Muscle layer of duodenum (tissue), 2 donors: ENCODE data around the gene P2RX5.
"Not testable (repeated sequence)": the region's sequence is repeated elsewhere in the genome, so short reads cannot be mapped to it uniquely, and the experiment has no call there.

Experiments used
- H3K27ac ChIP-seq: one replicate; pipeline ENCODE4 v1.7.0; 2013; ENCODE audit warnings: mild to moderate bottlenecking, low read length
- H3K27me3 ChIP-seq: one replicate; pipeline ENCODE4 v1.7.0; 2013; ENCODE audit warnings: low read depth, mild to moderate bottlenecking, control low read depth, low read length
- H3K36me3 ChIP-seq, 2 donors: one replicate each; pipeline ENCODE4 v1.7.0; 2013; ENCODE audit warnings: low read length in 2 of 2, control low read depth in 1 of 2, mild to moderate bottlenecking in 1 of 2; ENCODE audit not compliant: insufficient read depth in 2 of 2, control insufficient read depth in 1 of 2
- H3K4me1 ChIP-seq, 2 donors: one replicate each; pipeline ENCODE4 v1.7.0; 2013; ENCODE audit warnings: low read length in 2 of 2, mild to moderate bottlenecking in 2 of 2, control low read depth in 1 of 2, moderate library complexity in 1 of 2; ENCODE audit not compliant: insufficient read depth in 2 of 2, control insufficient read depth in 1 of 2
- H3K4me3 ChIP-seq, 2 donors: one replicate each; pipeline ENCODE4 v1.7.0; 2013; ENCODE audit warnings: low read length in 2 of 2, low read depth in 1 of 2, mild to moderate bottlenecking in 1 of 2
- H3K9me3 ChIP-seq, 2 donors: one replicate each; pipeline ENCODE4 v1.7.0; 2013; ENCODE audit warnings: low read length in 2 of 2, control low read depth in 1 of 2, mild to moderate bottlenecking in 1 of 2; ENCODE audit not compliant: control insufficient read depth in 1 of 2
- donor health status: healthy.

The P2RX5 gene

DNA sequence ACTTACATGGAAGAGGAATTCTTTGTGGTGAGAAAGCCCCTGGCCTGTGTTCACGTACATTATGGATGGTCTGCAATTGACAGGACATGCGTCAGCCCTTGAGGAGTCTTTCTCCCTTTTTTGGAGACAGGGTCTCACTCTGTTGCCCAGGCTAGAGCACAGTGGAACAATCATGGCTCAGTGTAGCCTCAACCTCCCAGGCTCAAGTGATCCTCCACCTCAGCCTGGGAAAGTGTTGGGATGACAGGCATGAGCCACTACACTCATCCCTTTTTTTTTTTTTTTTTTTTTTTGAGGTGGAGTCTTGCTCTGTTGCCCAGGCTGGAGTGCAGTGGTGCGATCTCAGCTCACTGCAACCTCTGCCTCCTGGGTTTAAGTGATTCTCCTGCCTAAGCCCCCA, 32.1 kb upstream of the P2RX5 start:
- H3K36me3 ChIP-seq, H3K9me3 ChIP-seq, H3K4me3 ChIP-seq, H3K27ac ChIP-seq, H3K27me3 ChIP-seq, H3K4me1 ChIP-seq: not testable (repeated sequence)

DNA sequence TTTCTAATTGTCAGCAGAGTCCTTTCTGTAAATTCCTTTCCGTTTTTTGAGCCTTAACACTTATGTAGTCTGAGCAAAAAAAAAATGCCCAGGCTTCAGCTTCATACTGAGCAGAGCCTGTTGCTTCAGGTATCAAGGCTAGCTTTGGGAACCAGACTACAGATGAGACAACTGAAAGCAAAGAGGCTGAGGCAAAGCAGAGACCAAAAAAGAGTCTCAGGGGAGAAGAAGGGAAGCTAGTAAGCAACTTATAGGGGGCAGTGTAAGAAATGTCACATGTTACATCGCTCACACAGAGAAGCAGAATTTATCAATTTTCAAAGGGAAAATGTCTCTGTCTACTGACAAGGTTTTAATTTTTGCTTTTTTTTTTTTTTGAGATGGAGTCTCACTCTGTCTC, 31.1 kb upstream of the P2RX5 start:
- Histone ChIP-seq H3K9me3 (no peaks in the 10 kb centered on the region), H3K27ac (no peak overlapping the region), H3K4me1 (peaks cover 6 to 18% of the 10 kb centered on the region in 2 donors), H3K4me3 (no peak overlapping the region), H3K36me3 (no peaks in the 10 kb centered on the region), H3K27me3 (no peaks in the 10 kb centered on the region)

DNA sequence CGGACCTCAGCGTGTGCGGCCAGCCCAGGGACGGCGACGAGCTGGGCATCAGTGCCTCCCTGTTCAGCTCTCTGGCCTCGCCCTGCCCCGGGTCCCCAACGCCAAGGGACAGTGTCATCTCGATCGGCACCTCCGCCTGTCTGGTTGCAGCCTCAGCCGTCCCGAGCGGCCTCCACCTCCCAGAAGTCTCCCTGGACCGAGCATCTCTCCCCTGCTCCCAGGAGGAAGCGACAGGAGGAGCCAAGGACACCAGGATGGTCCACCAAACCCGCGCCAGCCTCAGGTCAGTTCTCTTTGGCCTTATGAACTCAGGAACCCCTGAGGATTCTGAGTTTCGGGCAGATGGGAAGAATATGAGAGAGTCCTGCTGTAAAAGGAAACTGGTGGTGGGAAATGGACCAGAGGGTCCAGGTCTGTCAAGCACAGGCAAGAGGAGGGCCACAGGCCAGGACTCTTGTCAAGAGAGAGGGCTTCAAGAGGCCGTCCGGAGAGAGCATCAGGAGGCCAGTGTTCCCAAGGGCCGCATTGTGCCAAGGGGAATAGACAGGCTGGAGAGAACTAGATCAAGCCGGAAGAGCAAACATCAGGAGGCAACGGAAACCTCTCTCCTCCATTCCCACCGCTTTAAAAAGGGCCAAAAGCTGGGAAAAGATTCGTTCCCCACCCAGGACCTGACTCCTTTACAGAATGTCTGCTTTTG, 28.6 kb upstream of the P2RX5 start:
- H3K27ac ChIP-seq: no peak overlapping the region
- no peaks in the 10 kb centered on the region for H3K27me3 ChIP-seq
- no peaks in the 10 kb centered on the region for H3K36me3 ChIP-seq
- H3K4me1 ChIP-seq: peaks cover 12 to 18% of the 10 kb centered on the region in 2 donors
- H3K9me3 ChIP-seq: no peaks in the 10 kb centered on the region
- H3K4me3 ChIP-seq: peak overlapping the region; percentile 86 to 91

DNA sequence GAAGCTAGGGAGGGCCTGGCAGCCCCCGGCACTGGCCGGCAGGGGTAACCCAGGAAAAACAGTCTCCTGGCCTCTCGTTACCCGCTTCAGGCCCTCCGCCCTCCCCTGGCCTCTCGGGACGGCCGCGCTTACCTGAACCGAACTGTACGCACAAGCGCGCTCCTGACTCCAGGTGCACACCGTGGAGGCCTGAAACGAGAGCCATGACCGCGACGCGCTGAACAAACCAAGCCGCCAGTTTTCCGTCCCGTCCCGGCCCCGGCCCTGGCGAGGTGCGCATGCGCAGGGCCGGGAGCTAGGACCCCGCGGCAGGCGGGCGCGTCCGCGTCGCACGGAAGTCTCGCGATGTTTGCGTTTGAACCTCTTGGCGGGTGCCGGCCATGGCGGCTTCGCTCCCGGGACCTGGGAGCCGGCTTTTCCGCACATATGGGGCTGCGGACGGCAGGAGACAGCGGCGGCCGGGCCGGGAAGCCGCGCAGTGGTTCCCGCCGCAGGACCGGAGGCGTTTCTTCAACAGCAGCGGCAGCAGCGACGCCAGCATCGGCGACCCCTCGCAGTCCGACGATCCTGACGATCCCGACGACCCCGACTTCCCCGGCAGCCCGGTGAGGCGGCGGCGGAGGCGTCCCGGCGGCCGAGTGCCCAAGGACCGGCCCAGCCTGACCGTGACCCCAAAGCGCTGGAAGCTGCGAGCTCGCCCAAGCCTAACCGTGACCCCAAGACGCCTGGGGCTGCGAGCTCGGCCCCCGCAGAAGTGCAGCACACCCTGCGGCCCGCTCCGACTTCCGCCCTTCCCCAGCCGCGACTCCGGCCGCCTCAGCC, 27.8 kb upstream of the P2RX5 start, which contains the start of gene HASPIN:
TSS of gene HASPIN (plus strand) at position 348 of the 822 bp plus-strand sequence. CDS start at position 381, 33 bp downstream.
- Histone ChIP-seq H3K9me3 (no peaks in the 10 kb centered on the region), H3K27ac (peak within 1 kb of the TSS; percentile 92), H3K36me3 (peaks cover 0 to 4% of the 10 kb centered on the region in 2 donors), H3K4me1 (peaks cover 12 to 18% of the 10 kb centered on the region in 2 donors), H3K27me3 (no peaks in the 10 kb centered on the region), H3K4me3 (peak within 1 kb of the TSS; percentile 86 to 91)

DNA sequence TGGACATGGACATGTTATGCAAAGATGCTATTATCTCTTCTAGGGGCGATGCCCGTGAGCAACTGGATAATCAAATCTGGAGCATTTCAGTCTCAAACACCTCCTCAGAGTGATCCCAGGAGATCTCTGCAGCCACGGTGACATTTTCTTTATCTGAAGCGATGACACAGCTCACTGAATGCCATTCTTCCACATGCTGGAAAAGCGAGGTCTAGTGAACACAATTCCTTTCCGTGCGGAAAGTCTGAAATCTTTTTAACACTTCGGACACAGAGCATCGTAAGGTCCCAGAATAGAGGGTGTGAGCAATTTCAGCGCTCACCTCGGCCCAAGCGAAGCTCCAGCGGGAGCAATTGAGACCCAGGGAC, 27.2 kb upstream of the P2RX5 start:
- Histone ChIP-seq H3K9me3 (no peaks in the 10 kb centered on the region), H3K4me3 (peak overlapping the region; percentile 86 to 91), H3K27ac (peak overlapping the region; percentile 92), H3K27me3 (no peaks in the 10 kb centered on the region), H3K4me1 (peaks cover 12 to 20% of the 10 kb centered on the region in 2 donors), H3K36me3 (peaks cover 4 to 10% of the 10 kb centered on the region in 2 donors)

DNA sequence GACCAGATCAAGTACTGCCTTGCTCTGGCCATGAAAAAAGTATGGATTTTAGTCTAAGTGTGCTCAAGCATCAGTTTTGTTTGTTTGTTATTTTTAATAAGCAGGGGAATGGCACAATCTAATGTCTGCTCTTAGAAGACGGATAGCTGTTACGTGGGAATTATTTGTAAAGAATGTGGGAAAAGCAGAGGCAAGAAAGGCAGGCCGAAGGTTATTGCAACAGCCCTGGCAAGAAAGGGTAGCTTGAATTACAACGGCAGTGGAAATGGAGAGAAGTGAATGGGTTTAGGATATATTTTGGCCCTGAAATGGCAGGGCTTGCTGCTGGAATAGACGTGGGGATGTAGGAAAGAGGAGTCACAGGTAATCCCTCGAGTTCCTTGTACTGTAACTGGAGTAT, 26.8 kb upstream of the P2RX5 start:
- Histone ChIP-seq H3K27me3 (no peaks in the 10 kb centered on the region), H3K4me3 (peak overlapping the region; percentile 86 to 91), H3K27ac (peak overlapping the region; percentile 92), H3K36me3 (peaks cover 8 to 14% of the 10 kb centered on the region in 2 donors), H3K9me3 (no peaks in the 10 kb centered on the region), H3K4me1 (peaks cover 12 to 21% of the 10 kb centered on the region in 2 donors)

DNA sequence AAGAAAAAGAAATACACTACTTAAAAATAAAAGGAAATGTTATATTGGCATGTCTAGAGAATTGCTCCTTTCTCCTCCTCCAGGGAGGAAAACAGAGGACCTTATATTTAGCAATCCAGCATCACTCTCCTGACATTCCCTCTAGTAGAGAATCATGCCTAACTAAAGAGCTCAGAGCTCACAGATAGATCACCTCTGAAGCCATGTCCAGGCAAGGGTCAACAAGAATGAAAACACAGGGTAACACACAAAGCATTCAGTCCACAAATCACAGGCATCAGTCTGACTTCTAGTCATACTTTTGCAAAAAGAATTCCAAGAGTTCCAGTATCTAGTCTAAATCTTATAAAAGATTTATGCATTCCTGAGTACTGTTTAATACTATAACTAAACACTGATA, 23.3 kb upstream of the P2RX5 start:
- H3K36me3 ChIP-seq: peaks cover 34 to 48% of the 10 kb centered on the region in 2 donors
- H3K4me3 ChIP-seq: no peak overlapping the region
- H3K27me3 ChIP-seq: no peaks in the 10 kb centered on the region
- H3K9me3 ChIP-seq: no peaks in the 10 kb centered on the region
- peaks cover 12 to 17% of the 10 kb centered on the region in 2 donors for H3K4me1 ChIP-seq
- no peak overlapping the region for H3K27ac ChIP-seq

DNA sequence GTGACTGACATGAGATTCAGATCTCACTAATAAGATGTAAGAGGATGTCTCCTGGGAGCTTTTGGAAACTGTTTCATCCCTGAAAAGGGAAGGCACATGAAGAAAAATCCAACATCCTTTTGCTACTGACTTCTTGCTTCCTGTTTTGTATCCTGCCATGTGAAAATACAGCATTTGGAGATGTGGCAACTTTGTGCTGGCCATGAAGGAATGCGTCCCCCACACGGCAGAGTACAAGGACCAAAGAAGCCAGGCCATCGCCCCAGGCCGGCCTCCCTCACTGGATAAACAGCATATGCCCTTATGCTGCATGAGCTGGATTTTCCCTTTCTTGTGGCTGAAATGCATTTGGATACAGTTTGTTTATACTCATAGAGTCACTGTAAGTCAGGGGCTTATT, 22.2 kb upstream of the P2RX5 start:
- H3K27ac ChIP-seq: no peak overlapping the region
- no peaks in the 10 kb centered on the region for H3K27me3 ChIP-seq
- peaks cover 12 to 14% of the 10 kb centered on the region in 2 donors for H3K4me1 ChIP-seq
- no peaks in the 10 kb centered on the region for H3K9me3 ChIP-seq
- no peak overlapping the region for H3K4me3 ChIP-seq
- peaks cover 35 to 50% of the 10 kb centered on the region in 2 donors for H3K36me3 ChIP-seq

DNA sequence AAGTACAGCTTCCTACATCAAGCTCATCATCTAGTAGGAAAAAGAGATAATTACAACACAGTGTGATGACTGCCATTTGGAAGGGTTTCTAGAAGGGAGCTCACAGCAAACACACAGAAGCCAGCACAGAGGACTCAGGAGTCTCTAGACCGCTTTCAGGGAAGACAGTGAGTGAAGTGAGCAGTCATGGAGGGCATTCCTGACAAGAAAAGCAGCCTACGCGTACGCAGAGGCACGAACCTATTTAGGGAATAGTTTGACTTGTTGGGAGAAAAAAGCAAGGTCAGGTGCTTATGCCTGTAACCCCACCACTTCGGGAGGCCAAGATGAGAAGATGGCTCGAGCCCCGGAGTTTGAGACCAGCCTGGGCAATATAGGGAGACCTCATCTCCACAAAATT, 19.3 kb upstream of the P2RX5 start:
- peaks cover 40 to 59% of the 10 kb centered on the region in 2 donors for H3K36me3 ChIP-seq
- no peaks in the 10 kb centered on the region for H3K9me3 ChIP-seq
- no peak overlapping the region for H3K4me3 ChIP-seq
- H3K27ac ChIP-seq: no peak overlapping the region
- no peaks in the 10 kb centered on the region for H3K27me3 ChIP-seq
- peaks cover 4 to 5% of the 10 kb centered on the region in 2 donors for H3K4me1 ChIP-seq

DNA sequence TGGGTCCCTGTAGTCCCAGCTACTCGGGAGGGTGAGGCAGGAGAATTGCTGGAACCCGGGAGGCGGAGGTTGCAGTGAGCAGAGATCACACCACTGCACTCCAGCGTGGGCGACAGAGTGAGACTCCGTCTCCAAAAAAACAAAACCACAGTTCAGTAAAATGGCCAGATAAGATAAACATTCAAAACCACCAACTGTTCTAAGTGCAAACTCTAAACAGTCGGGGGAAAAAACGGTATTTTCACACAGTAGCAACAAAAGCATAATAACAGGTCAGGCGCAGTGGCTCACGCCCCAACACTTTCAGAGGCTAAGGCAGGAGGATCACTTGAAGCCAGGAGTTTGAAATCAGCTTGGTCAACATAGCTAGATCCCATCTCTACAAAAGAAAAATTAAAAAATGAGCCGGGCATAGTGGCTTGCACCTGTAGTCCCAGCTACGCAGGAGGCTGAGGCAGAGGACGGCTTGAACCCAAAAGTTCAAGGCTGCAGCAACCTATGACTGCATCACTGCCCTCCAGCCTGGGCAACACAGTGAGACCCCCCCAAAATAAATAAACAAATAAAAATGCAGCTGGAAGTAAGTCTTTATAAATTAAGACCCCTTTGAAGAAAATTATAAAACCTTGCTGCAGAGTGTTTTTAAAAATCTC, 17.0 kb upstream of the P2RX5 start:
- peaks cover 34 to 47% of the 10 kb centered on the region in 2 donors for H3K36me3 ChIP-seq
- H3K4me3 ChIP-seq: no peak overlapping the region
- H3K27me3 ChIP-seq: no peaks in the 10 kb centered on the region
- no peaks in the 10 kb centered on the region for H3K9me3 ChIP-seq
- H3K4me1 ChIP-seq: no peaks in the 10 kb centered on the region
- no peak overlapping the region for H3K27ac ChIP-seq

DNA sequence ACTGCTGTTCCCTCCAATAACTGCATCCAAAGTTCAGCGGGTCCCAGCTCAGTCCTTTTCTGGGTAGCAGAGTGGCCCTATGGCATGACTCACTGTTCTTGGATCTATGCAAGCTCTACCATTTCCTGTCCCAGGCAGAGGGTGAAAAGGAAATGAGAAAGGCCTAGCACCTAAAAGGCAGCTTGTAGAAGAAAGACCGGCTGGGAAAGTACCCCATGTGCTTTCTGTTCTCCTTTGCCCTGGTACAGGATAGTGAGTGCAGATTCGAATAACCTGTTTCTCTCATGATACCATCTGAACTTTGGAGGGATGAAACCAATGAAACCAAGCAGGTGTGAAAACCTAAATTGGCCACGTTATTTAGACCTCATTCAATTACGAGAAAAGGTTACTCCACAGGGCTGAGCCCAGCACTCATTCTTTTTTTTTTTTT, 15.0 kb upstream of the P2RX5 start:
- Histone ChIP-seq H3K4me3 (no peak overlapping the region), H3K9me3 (no peaks in the 10 kb centered on the region), H3K4me1 (no peaks in the 10 kb centered on the region), H3K27ac (no peak overlapping the region), H3K27me3 (no peaks in the 10 kb centered on the region), H3K36me3 (peaks cover 17 to 28% of the 10 kb centered on the region in 2 donors)
